Measurements from ENCODE around the gene RSPO4. TPM values are rescaled to one million over a fixed set of nuclear protein-coding genes. Genes with fewer than 3 reads are reported as not detected.

RSPO4 gene
- 0.38 and 0.86 TPM in 2 replicates for total RNA-seq

GRCh38 chr20:1001911-1002681, at the start of gene RSPO4:
Gene RSPO4, minus strand, starts transcription at chr20:1002311. Its CDS starts 147 bp downstream, at chr20:1002164.

GRCh38 chr20:916125-916799, 85.8 kb downstream of the RSPO4 start, which contains the start of gene ANGPT4:
Gene ANGPT4, minus strand, starts transcription at chr20:916334. Its CDS starts 120 bp downstream, at chr20:916214.

Other genes with a start within 250 kb of the RSPO4 start
- not detected in 2 replicates for gene SLC52A3, start 233.8 kb downstream of the RSPO4 start, total RNA-seq
- 28.4 and 32.0 TPM in 2 replicates for gene FAM110A, start 168.6 kb downstream of the RSPO4 start, total RNA-seq
- gene ANGPT4, start 86.0 kb downstream of the RSPO4 start, total RNA-seq = not detected in 2 replicates
- gene PSMF1, start 116.3 kb upstream of the RSPO4 start, total RNA-seq = 98.7 and 147 TPM in 2 replicates
- 0.30 and 0.39 TPM in 2 replicates for gene TMEM74B, start 182.7 kb upstream of the RSPO4 start, total RNA-seq
- not detected in 2 replicates for gene C20orf202, start 201.1 kb upstream of the RSPO4 start, total RNA-seq
- not detected in 2 replicates for gene RAD21L1, start 223.7 kb upstream of the RSPO4 start, total RNA-seq

Data from hair follicular keratinocyte (primary cell).